ENCODE results near the gene DAPK2.

DNA sequence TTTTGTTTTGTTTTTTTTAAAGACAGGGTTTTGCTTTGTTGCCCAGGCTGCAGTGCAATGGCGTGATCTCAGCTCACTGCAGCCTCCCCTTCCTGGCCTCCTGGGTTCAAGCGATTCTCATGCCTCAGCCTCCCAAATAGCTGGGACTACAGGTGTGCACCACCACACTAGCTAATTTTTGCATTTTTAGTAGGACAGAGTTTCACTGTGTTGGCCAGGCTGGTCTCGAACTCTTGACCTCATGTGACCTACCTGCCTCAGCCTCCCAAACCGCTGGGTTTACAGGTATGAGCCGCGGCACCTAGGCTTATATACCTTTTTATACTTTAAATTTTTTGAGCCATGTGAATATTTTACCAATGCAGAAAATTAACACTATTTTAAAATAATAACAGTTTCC lies 155.7 kb downstream of the DAPK2 start:
- TF ChIP-seq GATA2 (IDR thresholded peaks at IDR 0.05; ENCODE audit: low read depth, low read length) = no peak
- TF ChIP-seq GATA3 (IDR thresholded peaks at IDR 0.05; ENCODE audit: low read depth, low read length) = no peak

Data from SH-SY5Y (cell line).